Lower leg skin (tissue), 3 donors: ENCODE data around the gene GAK.

Experiments used
- CTCF ChIP-seq, 3 donors: fragments of 450-650 bp; IDR thresholded peaks; one replicate each; pipeline ENCODE4 v1.5.1; 2016; ENCODE audit warnings: antibody characterized with exemption in 3 of 3, mild to moderate bottlenecking in 3 of 3, moderate library complexity in 2 of 3
- POLR2A ChIP-seq, 2 donors: fragments of 450-650 bp; IDR thresholded peaks; one replicate each; pipeline ENCODE4 v1.6.1; 2016 to 2017; ENCODE audit warnings: antibody characterized with exemption in 2 of 2, mild to moderate bottlenecking in 1 of 2, moderate library complexity in 1 of 2

DNA sequence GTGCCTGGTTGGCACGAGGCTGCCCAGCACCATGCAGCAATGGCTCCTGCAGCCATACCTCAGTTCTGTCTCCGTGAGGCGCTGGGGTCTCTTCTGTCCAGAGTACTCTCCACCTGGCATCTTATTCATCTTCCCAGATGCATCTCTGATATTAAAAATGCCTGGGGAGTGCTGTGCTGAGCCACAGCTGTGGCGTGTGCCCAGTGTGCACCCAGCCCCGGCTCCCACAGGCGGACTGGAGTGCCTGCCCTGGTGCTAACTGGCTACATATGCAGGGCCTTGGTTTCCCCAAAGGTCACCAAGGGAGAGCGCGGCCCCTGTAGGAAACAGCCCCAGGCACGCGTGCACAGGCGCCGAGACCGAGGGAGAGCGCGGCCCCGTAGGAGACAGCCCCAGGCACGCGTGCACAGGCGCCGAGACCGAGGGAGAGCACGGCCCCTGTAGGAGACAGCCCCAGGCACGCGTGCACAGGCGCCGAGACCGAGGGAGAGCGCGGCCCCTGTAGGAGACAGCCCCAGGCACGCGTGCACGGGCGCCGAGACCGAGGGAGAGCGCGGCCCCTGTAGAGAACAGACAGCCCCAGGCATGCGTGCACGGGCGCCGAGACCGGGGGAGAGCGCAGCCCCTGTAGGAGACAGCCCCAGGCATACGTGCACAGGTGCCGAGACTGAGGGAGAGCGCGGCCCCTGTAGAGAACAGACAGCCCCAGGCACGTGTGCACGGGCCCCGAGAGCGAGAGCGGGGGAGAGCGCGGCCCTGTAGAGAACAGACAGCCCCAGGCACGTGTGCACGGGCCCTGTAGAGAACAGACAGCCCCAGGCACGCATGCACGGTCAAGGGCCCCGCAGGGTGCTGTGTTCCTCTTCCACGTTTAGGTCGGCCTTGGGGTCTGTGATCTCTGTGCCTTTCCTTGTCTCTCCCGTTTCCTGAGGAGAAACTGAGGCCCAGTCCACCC, 14.7 kb upstream of the GAK start:
- TF ChIP-seq CTCF (IDR thresholded peaks at IDR 0.05), result no peak
- no peak for TF ChIP-seq POLR2A (IDR thresholded peaks at IDR 0.05)
